ENCODE data around the gene MSANTD3. TPM values are rescaled to one million over a fixed set of nuclear protein-coding genes. Genes with fewer than 3 reads are reported as not detected.
A peak's percentile ranks its signal among the peaks of the same experiment; 100 is the strongest.

Gene MSANTD3
- total and polyA plus RNA-seq, 2 of the 4 experiments (the other 2 are of a cell fraction): 45.5 to 55.9 TPM

GRCh38 chr9:100431886-100432285 is 4.9 kb downstream of the MSANTD3 start:
- Histone ChIP-seq H3K4me1 (ENCODE audit: control insufficient read depth, insufficient read depth, low read length) (peaks cover 22% of the 10 kb centered on the region), H3K79me1 (ENCODE audit: low read depth in 1 of 2, low read length in 2 of 2) (peaks cover 5 to 58% of the 10 kb centered on the region in 2 experiments; a peak in 2 of 4 replicates), H3K36me3 (ENCODE audit: control insufficient read depth, insufficient read depth, low read length) (peaks cover 6% of the 10 kb centered on the region; the same call in 1 of the 2 replicates), H3K27ac (ENCODE audit: insufficient read depth, low read length) (peak overlapping the region; percentile 42; the same call in 1 of the 2 replicates), H2AFZ (replicated peaks; ENCODE audit: low read length, poor library complexity) (no peak overlapping the region), H3K4ac (ENCODE audit: low read depth, low read length) (peak overlapping the region; percentile 38), H3K4me2 (ENCODE audit: low read depth, low read length) (peak overlapping the region; percentile 53), H2BK20ac (ENCODE audit: low read depth, low read length) (peak overlapping the region; percentile 16; the same call in 1 of the 2 replicates), H3K27me3 (ENCODE audit: control insufficient read depth, insufficient read depth, low read length) (no peaks in the 10 kb centered on the region), H3K23ac (ENCODE audit: low read depth, low read length) (peak overlapping the region; percentile 34), H3K14ac (replicated peaks; ENCODE audit: low read depth, low read length) (peak overlapping the region; percentile 46; the same call in 1 of the 2 replicates), H3K18ac (ENCODE audit: low read depth, low read length) (no peak overlapping the region; the same call in 1 of the 2 replicates), H3K9me3 (ENCODE audit: control insufficient read depth, insufficient read depth, low read length) (no peaks in the 10 kb centered on the region), H4K91ac (ENCODE audit: insufficient read depth, low read depth, low read length) (no peak overlapping the region), H3K9me1 (ENCODE audit: insufficient read depth, low read length) (peaks cover 28% of the 10 kb centered on the region), H2AK9ac (replicated peaks; ENCODE audit: low read depth, low read length, poor library complexity) (no peak overlapping the region), H3K4me3 (ENCODE audit: insufficient read depth, low read depth, low read length) (no peak overlapping the region), H4K8ac (ENCODE audit: low read depth in 2 of 2, low read length in 2 of 2) (peak overlapping the region in 1 of 2 experiments; percentile 1; a peak in 2 of 4 replicates), H2BK120ac (ENCODE audit: low read depth, low read length) (no peak overlapping the region), H4K5ac (ENCODE audit: low read depth, low read length) (peak overlapping the region; percentile 1; the same call in 1 of the 2 replicates), H4K20me1 (ENCODE audit: insufficient read depth, low read length) (peaks cover 57% of the 10 kb centered on the region), H2BK5ac (ENCODE audit: low read depth, low read length, poor library complexity, severe bottlenecking) (peak overlapping the region; percentile 58), H3K9ac (ENCODE audit: low read depth, low read length) (no peak overlapping the region; the same call in 1 of the 2 replicates), H3K56ac (ENCODE audit: extremely low read depth, insufficient read depth, low read length) (no peak overlapping the region), H2BK15ac (ENCODE audit: low read depth, low read length) (0 out of 3 replicates have a peak overlapping the region, but pooled peaks have one; percentile 12), H2AK5ac (ENCODE audit: low read depth, low read length) (peak overlapping the region; percentile 11; the same call in 1 of the 2 replicates)
- dilution Hi-C loops (cut with HindIII; ENCODE audit: low sequenced_read_pairs, unreplicated experiment): no loop called here
- ChIA-PET POLR2A (ENCODE audit: unreplicated experiment) (no interaction called here), CTCF (no interaction called here)
- in situ Hi-C loops (cut with MboI; ENCODE audit: low sequenced_read_pairs): loop anchor here (5.0 kb wide), 1 partner anchor 80 kb away; the partner anchor contains the start of gene TEX10
- BruUV-seq (replicated peaks): no TSS peak
- DNase-seq: peak; percentile 35
- intact Hi-C loops (cut with micrococcal nuclease): no loop called here
- WGBS, 2 experiments (ENCODE audit: extremely low coverage in 2 of 2, insufficient read length in 1 of 2): no CpG with 5 or more reads among the region's 5 CpGs
- TF ChIP-seq POLR2A (IDR thresholded peaks at IDR 0.05; ENCODE audit: low read depth, low read length) (no peak), CTCF (conservative IDR thresholded peaks at IDR 0.05; ENCODE audit: low read depth, low read length) (no peak), USF2 (IDR thresholded peaks at IDR 0.05; ENCODE audit: low read depth, low read length) (no peak), SMC3 (IDR thresholded peaks at IDR 0.05; ENCODE audit: low read depth, low read length) (no peak)
- no peak for ATAC-seq (ENCODE audit: low read depth)
